Ectodermal cell (in vitro differentiated cells): ENCODE data around the gene ACSS1.

ENCODE experiments used
- H3K27ac ChIP-seq: 2 replicates; pipeline ENCODE4 v1.7.0; 2013; ENCODE audit warnings: mild to moderate bottlenecking, low read depth, low read length; ENCODE audit not compliant: insufficient read depth, poor library complexity, severe bottlenecking
- H3K27me3 ChIP-seq: 2 replicates; pipeline ENCODE4 v1.7.0; 2013; ENCODE audit warnings: mild to moderate bottlenecking, low read length; ENCODE audit not compliant: insufficient read depth, control insufficient read depth, poor library complexity, severe bottlenecking
- H3K36me3 ChIP-seq: one replicate; pipeline ENCODE4 v1.7.0; 2013; ENCODE audit warnings: low read length; ENCODE audit not compliant: control insufficient read depth, insufficient read depth
- H3K4me1 ChIP-seq: one replicate; pipeline ENCODE4 v1.7.0; 2013; ENCODE audit warnings: low read length; ENCODE audit not compliant: control insufficient read depth, insufficient read depth
- H3K4me3 ChIP-seq: 2 replicates; pipeline ENCODE4 v1.7.0; 2013; ENCODE audit warnings: low read depth, low read length, control low read depth; ENCODE audit not compliant: insufficient read depth
- H3K9me3 ChIP-seq: 2 replicates; pipeline ENCODE4 v1.7.0; 2013; ENCODE audit warnings: mild to moderate bottlenecking, low read length, moderate library complexity; ENCODE audit not compliant: control insufficient read depth
- WGBS, 2 experiments: methylation state at CpG; one replicate each; pipeline ENCODE4 v1.1.7; 2013; ENCODE audit warnings: missing lambda C conversion rate in 2 of 2; 5-methylcytosine and 5-hydroxymethylcytosine counted together

Gene ACSS1

DNA sequence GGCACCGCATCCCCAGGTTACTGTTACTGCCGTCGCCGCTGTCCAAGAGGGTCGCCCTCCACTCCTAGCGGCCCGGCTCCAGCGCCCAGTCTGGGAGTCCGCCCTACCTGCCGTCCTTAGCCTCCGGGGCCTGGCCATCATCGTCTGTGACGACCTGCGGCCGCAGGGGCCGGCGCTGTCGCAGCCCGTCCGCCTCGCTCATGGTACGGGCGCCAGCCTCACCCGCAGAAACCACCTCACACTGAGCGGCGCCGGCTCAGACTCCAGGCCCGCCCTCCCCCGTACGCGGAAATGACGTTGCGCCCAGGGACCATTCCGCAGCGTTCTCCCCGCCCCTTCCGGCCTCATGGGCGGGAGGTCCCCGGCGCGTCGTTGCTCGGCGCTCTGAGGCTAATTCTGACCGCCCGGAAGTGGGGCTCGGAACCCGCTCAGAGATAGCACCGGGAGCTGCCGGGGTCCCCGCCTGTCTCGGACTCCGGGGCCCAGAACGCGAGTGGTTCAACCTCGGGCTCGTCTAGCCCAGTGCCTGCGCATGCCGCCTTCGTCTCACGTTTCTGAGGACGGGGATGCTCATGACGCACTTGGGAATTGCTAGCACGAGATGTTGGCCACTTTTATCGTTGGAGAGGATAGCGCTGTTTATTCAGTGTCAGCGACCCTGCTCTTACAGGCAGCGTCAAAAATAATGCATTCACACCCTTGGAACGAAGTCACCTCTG lies 65.3 kb downstream of the ACSS1 start, which contains the start of gene APMAP:
APMAP (minus strand) TSS at position 265 of the 719 bp plus-strand sequence; CDS start at position 202, 63 bp downstream.
- Histone ChIP-seq H3K36me3 (no peaks in the 10 kb centered on the region), H3K27ac (no peak within 1 kb of the TSS), H3K4me1 (peaks cover 7% of the 10 kb centered on the region), H3K9me3 (no peaks in the 10 kb centered on the region), H3K4me3 (peak within 1 kb of the TSS; percentile 82), H3K27me3 (peaks cover 3% of the 10 kb centered on the region)
- WGBS, 2 experiments = 1% methylated on average over 69 of the region's 69 CpGs

DNA sequence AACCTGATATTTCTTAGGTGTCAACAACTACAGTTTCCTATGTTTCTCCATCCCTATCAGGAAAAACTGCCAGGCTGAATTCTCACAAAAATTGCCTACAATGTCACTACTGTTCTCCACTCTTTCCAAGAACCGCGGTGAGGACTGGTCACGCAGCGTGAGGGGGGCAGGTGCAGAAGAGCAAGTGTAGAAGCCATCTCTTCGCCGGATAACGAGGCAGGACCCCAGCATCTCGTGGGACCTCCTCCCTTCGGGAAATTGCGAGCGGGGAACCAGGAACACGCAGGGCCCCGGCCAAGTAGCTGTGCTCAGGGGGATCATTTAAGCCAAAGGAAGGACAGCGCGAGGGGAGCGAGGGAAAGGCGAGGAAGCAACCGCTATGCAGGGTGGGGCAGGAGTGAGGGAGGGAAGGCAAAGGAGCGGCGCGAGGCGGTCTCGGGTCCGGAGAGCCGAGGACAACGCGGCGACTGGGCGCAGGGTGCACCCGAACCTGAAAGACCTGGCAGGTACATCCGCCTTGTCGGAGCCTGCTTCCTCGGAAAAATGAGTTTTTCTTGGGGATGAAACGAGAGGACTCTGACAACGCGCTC lies 65.9 kb downstream of the ACSS1 start:
- peak overlapping the region; percentile 82 for H3K4me3 ChIP-seq
- H3K27me3 ChIP-seq = no peaks in the 10 kb centered on the region
- H3K4me1 ChIP-seq = peaks cover 7% of the 10 kb centered on the region
- no peaks in the 10 kb centered on the region for H3K36me3 ChIP-seq
- no peak overlapping the region for H3K27ac ChIP-seq
- WGBS, 2 experiments = 1 to 2% methylated on average over 36 of the region's 36 CpGs
- no peaks in the 10 kb centered on the region for H3K9me3 ChIP-seq

DNA sequence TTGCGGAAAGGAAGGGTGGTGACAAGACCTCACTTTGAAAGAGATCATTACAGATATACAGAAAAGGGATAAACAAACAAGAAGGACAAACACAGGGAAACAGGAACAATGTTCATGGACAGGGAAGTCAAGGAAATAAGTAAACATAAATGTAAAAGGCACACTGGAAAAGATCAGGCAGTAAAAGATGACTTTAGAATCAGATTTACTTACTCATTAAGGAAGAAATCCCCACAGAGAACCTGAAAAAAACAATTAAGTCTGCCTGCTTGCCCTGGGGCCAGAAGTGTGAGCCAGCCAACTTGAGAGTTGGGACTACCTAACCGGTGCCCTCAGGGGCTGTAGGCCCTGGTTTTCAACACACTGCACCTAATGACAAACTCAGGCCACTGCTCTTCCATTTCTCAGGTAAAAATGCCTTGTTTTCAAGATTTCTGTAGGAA lies 67.1 kb downstream of the ACSS1 start:
- H3K9me3 ChIP-seq = no peaks in the 10 kb centered on the region
- no peaks in the 10 kb centered on the region for H3K36me3 ChIP-seq
- peaks cover 7% of the 10 kb centered on the region for H3K4me1 ChIP-seq
- H3K27me3 ChIP-seq = no peaks in the 10 kb centered on the region
- H3K4me3 ChIP-seq = no peak overlapping the region
- 64 to 80% methylated on average over 1 to 2 of the region's 2 CpGs for WGBS, 2 experiments
- H3K27ac ChIP-seq = no peak overlapping the region

DNA sequence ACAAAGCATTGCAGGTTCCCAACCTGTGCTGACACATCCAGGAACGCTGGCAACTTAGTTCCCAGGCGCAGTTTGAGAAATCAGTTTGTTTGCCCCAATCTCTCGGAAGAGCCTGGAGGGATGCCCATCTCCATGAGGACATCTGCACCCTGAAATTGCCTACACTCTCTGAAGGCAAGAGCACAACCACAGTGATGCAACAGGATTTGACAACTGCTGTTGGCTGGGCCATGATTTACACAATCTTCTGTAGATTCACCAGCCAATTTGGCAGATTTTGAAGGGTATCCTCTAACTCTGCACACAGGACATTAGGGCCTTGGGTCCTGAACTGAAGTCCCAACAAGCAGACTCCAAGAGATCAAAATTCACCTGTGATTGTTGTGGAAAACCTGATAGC lies 68.8 kb downstream of the ACSS1 start:
- H3K4me1 ChIP-seq = peaks cover 7% of the 10 kb centered on the region
- no peak overlapping the region for H3K27ac ChIP-seq
- WGBS, 2 experiments = 93 to 95% methylated on average over 3 of the region's 3 CpGs
- no peaks in the 10 kb centered on the region for H3K27me3 ChIP-seq
- H3K9me3 ChIP-seq = no peaks in the 10 kb centered on the region
- H3K4me3 ChIP-seq = no peak overlapping the region
- no peaks in the 10 kb centered on the region for H3K36me3 ChIP-seq

DNA sequence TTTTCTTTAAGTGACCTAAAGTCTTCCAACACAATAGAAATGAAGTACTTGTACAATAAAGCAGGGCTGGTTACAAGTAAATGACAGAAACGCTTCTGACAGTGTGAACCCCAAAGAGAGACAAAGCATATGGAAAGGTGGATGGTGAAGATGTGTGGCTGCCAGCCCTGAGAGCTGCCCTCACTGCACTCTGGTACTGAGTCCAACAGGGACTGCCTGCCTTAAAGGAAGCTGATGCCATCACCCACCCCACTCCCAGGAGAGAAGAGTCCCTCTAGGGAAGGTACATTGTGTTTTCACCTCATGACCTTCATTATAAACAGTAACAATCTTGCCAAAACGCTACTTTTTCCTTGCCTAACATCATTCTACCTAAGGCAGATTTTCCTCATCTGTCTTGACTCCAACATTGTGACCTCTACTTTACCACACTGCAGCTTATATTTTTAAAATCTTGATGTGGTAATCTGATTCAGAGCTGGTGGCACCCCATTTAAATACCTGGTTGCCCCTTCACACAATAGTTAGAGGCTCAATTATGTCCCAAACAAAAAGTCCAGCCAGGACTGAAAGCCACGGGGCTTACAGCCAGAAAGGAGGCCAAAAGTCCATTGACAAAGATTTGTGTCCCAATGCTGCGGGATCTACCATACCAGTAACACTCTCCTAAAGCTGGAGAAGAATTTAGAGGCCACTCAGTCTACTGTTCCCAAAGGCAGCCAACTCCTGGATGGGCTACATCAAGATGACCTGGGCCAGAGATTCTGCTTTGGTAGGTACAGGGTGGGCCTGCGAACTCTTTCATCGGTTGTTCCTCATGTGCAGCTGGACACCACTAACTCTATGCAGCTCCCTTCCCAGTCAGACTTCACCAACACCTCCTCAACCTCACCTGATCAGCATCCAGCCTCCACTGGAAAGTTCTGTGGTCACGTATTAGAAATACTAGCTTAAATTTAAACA lies 69.8 kb downstream of the ACSS1 start:
- Histone ChIP-seq H3K36me3 (no peaks in the 10 kb centered on the region), H3K27ac (no peak overlapping the region), H3K4me1 (peaks cover 7% of the 10 kb centered on the region), H3K27me3 (no peaks in the 10 kb centered on the region), H3K9me3 (no peaks in the 10 kb centered on the region), H3K4me3 (no peak overlapping the region)
- WGBS, 2 experiments = 92 to 93% methylated on average over 7 of the region's 7 CpGs

DNA sequence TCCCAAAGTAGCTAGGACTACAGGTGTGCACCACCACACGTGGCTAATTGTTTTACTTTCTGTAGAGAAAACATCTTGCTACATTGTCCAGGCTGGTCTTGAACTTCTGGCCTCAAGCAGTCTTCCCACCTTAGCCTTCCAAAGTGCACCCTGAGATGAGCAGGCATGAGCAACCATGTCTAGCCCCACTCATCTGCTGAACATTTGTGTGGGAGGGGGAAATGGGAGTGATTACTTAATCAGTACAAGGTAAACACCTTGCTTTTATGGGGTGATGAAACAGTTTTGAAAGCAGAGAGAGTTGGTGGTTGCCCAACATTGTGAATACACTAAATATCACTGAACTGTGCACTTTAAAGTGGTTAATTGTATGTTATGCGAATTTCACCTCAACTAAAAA lies 70.7 kb downstream of the ACSS1 start:
- Histone ChIP-seq H3K4me1 (peaks cover 7% of the 10 kb centered on the region), H3K27me3 (no peaks in the 10 kb centered on the region), H3K36me3 (no peaks in the 10 kb centered on the region), H3K27ac (no peak overlapping the region), H3K4me3 (no peak overlapping the region), H3K9me3 (no peaks in the 10 kb centered on the region)
- WGBS, 2 experiments = 93 to 98% methylated on average over 2 of the region's 2 CpGs

DNA sequence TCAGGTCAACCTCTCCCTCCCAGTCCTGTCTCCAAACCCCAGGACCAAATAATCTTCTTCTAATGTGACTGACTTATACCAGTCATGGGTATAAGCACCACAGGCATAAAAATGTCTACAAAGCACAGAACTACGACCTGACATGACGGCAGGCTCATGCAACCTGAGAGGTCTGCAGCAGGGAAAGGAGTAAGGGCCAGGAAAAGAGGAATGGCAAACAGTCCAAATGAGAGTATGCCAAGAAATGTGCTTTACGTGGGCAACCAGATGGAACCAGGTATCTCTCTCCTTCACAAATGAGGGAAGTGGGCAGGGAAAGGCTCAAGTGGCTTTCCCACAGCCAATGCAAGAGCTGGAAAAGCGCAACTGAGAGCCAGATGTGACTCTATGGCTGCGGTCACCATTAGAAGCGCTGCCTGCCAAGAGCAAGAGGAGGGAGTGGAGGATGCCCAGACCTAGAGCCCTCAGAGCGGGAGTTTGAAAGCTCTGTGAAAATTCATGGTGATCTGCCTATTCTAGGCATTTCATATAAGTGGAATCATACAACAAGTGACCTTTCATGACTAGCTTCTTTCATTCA lies 71.4 kb downstream of the ACSS1 start:
- WGBS, 2 experiments = 93 to 96% methylated on average over 7 of the region's 7 CpGs
- Histone ChIP-seq H3K4me1 (peaks cover 6% of the 10 kb centered on the region), H3K9me3 (no peaks in the 10 kb centered on the region), H3K27ac (no peak overlapping the region), H3K4me3 (no peak overlapping the region), H3K36me3 (no peaks in the 10 kb centered on the region), H3K27me3 (no peaks in the 10 kb centered on the region)

DNA sequence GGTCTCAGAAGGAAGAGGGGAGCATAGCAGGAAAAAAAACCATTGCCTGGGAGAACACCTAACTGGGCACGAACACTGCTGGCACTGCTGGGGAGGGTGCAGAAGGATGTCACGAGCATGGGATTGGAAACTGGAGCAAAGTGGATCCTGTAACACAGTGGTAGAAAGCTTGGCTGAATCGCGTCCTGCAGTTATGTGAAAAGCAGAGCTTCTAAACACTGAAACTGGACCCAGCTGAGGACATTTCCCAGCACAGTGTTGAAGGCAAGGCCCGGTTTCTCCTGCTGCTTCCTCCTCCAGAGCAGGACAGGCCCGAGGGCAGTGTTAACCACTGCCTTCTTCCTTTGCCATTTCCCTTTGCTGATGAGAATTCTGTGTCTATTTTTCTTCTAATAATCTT lies 72.1 kb downstream of the ACSS1 start:
- no peaks in the 10 kb centered on the region for H3K4me1 ChIP-seq
- no peak overlapping the region for H3K4me3 ChIP-seq
- H3K9me3 ChIP-seq = no peaks in the 10 kb centered on the region
- 83% methylated on average over 6 of the region's 6 CpGs for WGBS, 2 experiments
- no peaks in the 10 kb centered on the region for H3K36me3 ChIP-seq
- no peak overlapping the region for H3K27ac ChIP-seq
- no peaks in the 10 kb centered on the region for H3K27me3 ChIP-seq

DNA sequence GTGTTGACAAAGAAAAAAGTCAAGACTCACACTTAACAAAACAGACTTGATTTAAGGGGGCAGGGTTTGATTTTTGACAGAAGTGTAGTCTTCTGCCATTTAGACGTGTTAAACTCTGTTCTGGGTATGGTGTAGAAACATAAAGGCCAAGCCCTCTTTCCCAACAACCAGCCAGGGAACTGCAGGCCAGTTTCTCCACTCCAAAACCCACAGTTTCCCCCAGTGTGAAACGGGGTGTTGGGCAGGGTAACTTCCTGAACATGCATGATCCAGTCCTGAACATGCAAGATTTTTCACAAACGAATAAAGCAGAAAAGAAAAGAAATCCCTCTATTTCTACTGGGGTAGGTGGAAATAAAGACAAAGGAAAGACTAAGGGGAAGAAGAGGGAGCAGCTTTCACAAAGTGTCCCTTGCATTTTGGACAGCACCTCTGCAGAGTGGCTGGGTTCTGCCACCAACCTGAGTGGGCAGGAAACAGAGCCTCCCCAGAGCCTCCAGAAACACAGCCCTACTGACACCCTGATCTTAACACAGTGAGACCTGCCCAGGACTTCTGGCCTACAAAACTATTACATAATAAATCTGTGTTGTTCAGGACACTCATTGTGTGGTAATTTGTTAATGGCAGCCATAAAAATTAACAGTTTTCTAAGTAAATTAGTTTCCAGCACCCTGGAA lies 72.8 kb downstream of the ACSS1 start:
- Histone ChIP-seq H3K36me3 (peaks cover 4% of the 10 kb centered on the region), H3K4me3 (no peak overlapping the region), H3K27ac (no peak overlapping the region), H3K4me1 (no peaks in the 10 kb centered on the region), H3K27me3 (no peaks in the 10 kb centered on the region), H3K9me3 (no peaks in the 10 kb centered on the region)
- 91 to 94% methylated on average over 1 to 3 of the region's 3 CpGs for WGBS, 2 experiments
